ENCODE results near the gene OR51B5.
"Not testable (repeated sequence)": the region's sequence is repeated elsewhere in the genome, so short reads cannot be mapped to it uniquely, and the experiment has no call there.

The OR51B5 gene

DNA sequence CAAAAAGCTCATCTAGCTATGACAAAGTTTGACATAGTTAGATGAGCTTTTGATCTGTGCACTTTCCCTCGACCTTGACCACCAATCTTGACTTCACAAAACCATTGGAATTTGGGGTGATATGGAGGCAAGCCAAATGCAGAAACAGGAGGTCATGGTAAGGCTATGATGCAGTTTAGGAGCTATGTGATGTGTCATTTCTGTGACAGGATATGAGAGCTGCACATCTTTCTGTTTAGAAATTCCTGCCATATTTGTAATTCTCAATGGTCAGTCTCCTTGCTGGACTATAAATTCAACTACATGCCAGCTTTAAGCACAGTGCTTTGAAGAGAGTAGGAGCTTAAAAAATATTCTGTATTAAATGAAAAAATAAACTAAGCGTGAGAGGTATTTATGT is 20.9 kb upstream of the OR51B5 start:
- no peaks in the 10 kb centered on the region for H3K4me1 ChIP-seq (ENCODE audit: control insufficient read depth, insufficient read depth, low read length)
- no peaks in the 10 kb centered on the region for H3K9me3 ChIP-seq (ENCODE audit: control insufficient read depth in 2 of 2, low read length in 2 of 2)
- no peaks in the 10 kb centered on the region for H3K27me3 ChIP-seq (ENCODE audit: control insufficient read depth in 1 of 2, insufficient read depth in 2 of 2, low read length in 2 of 2)
- no peaks in the 10 kb centered on the region for H3K36me3 ChIP-seq (ENCODE audit: control insufficient read depth in 2 of 2, insufficient read depth in 2 of 2, low read length in 2 of 2)
- H3K9ac ChIP-seq (ENCODE audit: low read length in 2 of 2) = no peak overlapping the region
- no peak overlapping the region for H3K4me3 ChIP-seq (ENCODE audit: low read length in 2 of 2)
- H3K27ac ChIP-seq (ENCODE audit: low read length) = no peak overlapping the region

DNA sequence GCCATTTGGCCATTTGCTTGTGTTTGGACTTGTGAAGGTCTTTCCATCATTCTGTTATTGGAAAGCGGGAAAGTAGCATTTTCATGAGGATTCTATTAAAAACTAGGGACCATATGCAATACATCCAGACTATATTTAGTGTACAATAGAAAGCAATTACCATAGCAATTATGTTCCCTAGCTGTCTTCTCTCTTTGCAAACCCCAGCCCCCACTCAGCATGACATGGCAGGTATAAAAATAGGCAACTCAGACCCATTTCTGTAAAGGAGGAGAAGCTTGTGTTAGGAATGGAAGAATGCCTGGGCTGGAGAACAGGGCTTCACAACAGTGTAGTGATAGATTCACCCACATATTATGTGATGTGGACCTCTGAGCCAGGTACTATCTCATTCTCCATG is 20.4 kb upstream of the OR51B5 start:
- Histone ChIP-seq H3K27me3 (ENCODE audit: control insufficient read depth in 1 of 2, insufficient read depth in 2 of 2, low read length in 2 of 2) (no peaks in the 10 kb centered on the region), H3K4me3 (ENCODE audit: low read length in 2 of 2) (no peak overlapping the region), H3K9me3 (ENCODE audit: control insufficient read depth in 2 of 2, low read length in 2 of 2) (no peaks in the 10 kb centered on the region), H3K27ac (ENCODE audit: low read length) (no peak overlapping the region), H3K4me1 (ENCODE audit: control insufficient read depth, insufficient read depth, low read length) (no peaks in the 10 kb centered on the region), H3K9ac (ENCODE audit: low read length in 2 of 2) (no peak overlapping the region), H3K36me3 (ENCODE audit: control insufficient read depth in 2 of 2, insufficient read depth in 2 of 2, low read length in 2 of 2) (no peaks in the 10 kb centered on the region)

DNA sequence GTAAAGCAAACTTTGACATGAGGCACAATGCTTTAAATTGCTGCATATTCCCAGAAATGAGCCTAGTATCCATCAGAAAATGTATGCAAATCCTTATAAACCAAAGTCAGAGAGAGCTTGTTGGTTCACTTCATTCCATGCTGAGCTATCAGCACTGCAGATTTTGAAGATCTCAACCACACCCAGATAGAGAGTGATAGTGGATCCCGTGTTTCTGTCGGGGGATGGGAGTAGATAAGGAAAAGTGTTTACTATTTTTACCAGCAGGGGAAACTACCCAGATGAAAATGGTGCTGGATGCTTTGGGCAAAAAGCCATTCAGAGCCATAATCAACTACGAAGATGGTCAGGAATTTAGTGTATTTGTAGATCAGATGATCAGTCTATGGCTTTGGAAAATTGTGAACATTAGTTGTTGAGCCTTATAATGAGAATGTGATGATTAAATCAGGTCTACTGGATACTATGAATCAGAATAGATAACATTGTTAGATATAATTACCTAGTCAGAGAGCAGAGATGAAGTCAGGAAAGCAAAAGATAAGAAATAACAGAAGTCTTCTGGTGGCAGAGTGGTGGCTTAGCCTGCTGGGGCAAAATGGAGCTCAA is 18.8 kb upstream of the OR51B5 start:
- H3K9me3 ChIP-seq (ENCODE audit: control insufficient read depth in 2 of 2, low read length in 2 of 2) = no peaks in the 10 kb centered on the region
- no peak overlapping the region for H3K27ac ChIP-seq (ENCODE audit: low read length)
- H3K27me3 ChIP-seq (ENCODE audit: control insufficient read depth in 1 of 2, insufficient read depth in 2 of 2, low read length in 2 of 2) = no peaks in the 10 kb centered on the region
- no peak overlapping the region for H3K9ac ChIP-seq (ENCODE audit: low read length in 2 of 2)
- no peaks in the 10 kb centered on the region for H3K36me3 ChIP-seq (ENCODE audit: control insufficient read depth in 2 of 2, insufficient read depth in 2 of 2, low read length in 2 of 2)
- H3K4me3 ChIP-seq (ENCODE audit: low read length in 2 of 2) = no peak overlapping the region
- H3K4me1 ChIP-seq (ENCODE audit: control insufficient read depth, insufficient read depth, low read length) = no peaks in the 10 kb centered on the region

DNA sequence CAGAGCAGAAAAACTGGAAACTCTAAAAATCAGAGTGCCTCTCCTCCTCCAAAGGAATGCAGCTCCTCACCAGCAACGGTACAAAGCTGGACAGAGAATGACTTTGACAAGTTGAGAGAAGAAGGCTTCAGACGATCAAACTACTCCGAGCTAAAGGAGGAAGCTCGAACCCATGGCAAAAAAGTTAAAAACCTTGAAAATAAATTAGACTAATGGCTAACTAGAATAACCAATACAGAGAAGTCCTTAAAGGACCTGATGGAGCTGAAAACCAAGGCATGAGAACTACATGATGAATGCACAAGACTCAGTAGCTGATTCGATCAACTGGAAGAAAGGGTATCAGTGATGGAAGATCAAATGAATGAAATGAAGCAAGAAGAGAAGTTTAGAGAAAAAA is 12.7 kb upstream of the OR51B5 start:
- not testable (repeated sequence) for H3K4me3 ChIP-seq (ENCODE audit: low read length in 2 of 2); H3K9me3 ChIP-seq (ENCODE audit: control insufficient read depth in 2 of 2, low read length in 2 of 2); H3K27me3 ChIP-seq (ENCODE audit: control insufficient read depth in 1 of 2, insufficient read depth in 2 of 2, low read length in 2 of 2); H3K9ac ChIP-seq (ENCODE audit: low read length in 2 of 2); H3K4me1 ChIP-seq (ENCODE audit: control insufficient read depth, insufficient read depth, low read length); H3K27ac ChIP-seq (ENCODE audit: low read length); H3K36me3 ChIP-seq (ENCODE audit: control insufficient read depth in 2 of 2, insufficient read depth in 2 of 2, low read length in 2 of 2)

DNA sequence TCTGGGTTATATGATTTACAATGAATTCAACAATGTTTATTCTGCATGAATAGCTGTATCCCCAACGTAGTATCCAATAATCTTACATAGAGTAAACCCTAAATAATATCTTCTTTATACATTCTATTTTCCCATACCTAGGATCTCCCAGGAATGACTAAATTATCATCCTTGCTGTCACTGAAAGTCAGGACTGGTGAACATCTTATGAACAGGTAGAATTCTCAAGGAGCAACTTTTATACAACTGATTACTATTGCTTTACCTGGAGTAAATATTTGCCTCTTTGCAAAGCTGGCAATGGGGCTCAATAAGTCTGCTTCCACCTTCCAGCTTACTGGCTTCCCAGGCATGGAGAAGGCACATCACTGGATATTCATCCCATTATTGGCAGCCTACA is 7.9 kb upstream of the OR51B5 start, which contains the start of gene OR51B6:
Gene OR51B6 (plus strand): TSS at position 301 of the 400 bp plus-strand sequence. CDS start 0 bp downstream, at position 301.
- no peak within 1 kb of the TSS for H3K9ac ChIP-seq (ENCODE audit: low read length in 2 of 2)
- H3K36me3 ChIP-seq (ENCODE audit: control insufficient read depth in 2 of 2, insufficient read depth in 2 of 2, low read length in 2 of 2) = no peaks in the 10 kb centered on the region
- H3K27ac ChIP-seq (ENCODE audit: low read length) = no peak within 1 kb of the TSS
- no peak within 1 kb of the TSS for H3K4me3 ChIP-seq (ENCODE audit: low read length in 2 of 2)
- H3K27me3 ChIP-seq (ENCODE audit: control insufficient read depth in 1 of 2, insufficient read depth in 2 of 2, low read length in 2 of 2) = no peaks in the 10 kb centered on the region
- H3K4me1 ChIP-seq (ENCODE audit: control insufficient read depth, insufficient read depth, low read length) = no peaks in the 10 kb centered on the region
- H3K9me3 ChIP-seq (ENCODE audit: control insufficient read depth in 2 of 2, low read length in 2 of 2) = no peaks in the 10 kb centered on the region

DNA sequence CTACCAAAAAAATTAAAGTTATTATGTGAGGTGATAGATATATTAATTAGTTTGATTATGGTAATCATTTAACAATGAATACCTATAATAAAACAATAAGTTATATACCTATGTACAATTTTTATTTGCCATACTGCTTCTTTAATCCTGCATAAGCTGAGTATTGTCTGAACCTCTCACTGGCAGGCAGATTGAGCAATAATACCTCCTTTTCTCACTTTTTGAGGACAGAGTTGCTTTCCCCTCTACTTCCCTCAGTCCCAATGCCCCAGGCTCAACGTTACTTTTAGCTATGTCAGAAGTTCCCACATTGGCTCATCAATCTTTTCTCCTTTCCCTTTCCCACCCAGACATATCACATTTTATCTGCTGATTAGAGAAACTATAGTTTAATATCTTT is 6.2 kb upstream of the OR51B5 start:
- Histone ChIP-seq H3K9ac (ENCODE audit: low read length in 2 of 2) (no peak overlapping the region), H3K27ac (ENCODE audit: low read length) (no peak overlapping the region), H3K9me3 (ENCODE audit: control insufficient read depth in 2 of 2, low read length in 2 of 2) (no peaks in the 10 kb centered on the region), H3K27me3 (ENCODE audit: control insufficient read depth in 1 of 2, insufficient read depth in 2 of 2, low read length in 2 of 2) (no peaks in the 10 kb centered on the region), H3K4me1 (ENCODE audit: control insufficient read depth, insufficient read depth, low read length) (no peaks in the 10 kb centered on the region), H3K36me3 (ENCODE audit: control insufficient read depth in 2 of 2, insufficient read depth in 2 of 2, low read length in 2 of 2) (no peaks in the 10 kb centered on the region), H3K4me3 (ENCODE audit: low read length in 2 of 2) (no peak overlapping the region)

DNA sequence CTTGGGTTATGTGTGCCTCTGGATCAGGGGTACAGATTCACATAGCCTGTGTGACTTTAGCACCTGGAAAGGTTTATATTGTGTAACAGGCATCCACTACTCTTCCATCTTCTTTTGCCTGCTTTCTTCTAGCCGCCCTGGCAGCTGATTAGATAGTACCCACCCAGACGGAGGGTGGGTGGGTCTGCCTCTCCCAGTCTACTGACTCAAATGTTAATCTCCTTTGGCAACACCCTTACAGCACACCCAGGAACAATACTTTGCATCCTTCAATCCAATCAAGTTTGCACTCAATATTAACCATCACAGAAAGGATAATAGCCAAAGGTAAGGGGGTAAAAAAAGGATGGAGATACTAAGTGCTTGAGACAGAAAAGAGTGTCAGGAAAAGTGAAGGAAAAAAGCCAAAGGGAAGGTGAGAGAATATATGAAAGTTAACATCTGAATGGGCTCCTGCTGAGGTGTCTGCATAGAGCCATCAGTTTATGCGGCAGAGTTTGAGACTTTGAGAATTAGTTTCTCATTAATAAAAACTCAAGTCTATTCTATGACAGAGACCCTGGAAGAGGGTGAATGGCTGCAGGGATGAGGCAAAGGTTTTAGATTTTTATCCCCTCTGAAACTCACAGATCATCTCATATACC is 5.3 kb upstream of the OR51B5 start:
- Histone ChIP-seq H3K36me3 (ENCODE audit: control insufficient read depth in 2 of 2, insufficient read depth in 2 of 2, low read length in 2 of 2) (no peaks in the 10 kb centered on the region), H3K9me3 (ENCODE audit: control insufficient read depth in 2 of 2, low read length in 2 of 2) (no peaks in the 10 kb centered on the region), H3K4me3 (ENCODE audit: low read length in 2 of 2) (no peak overlapping the region), H3K27me3 (ENCODE audit: control insufficient read depth in 1 of 2, insufficient read depth in 2 of 2, low read length in 2 of 2) (no peaks in the 10 kb centered on the region), H3K4me1 (ENCODE audit: control insufficient read depth, insufficient read depth, low read length) (no peaks in the 10 kb centered on the region), H3K27ac (ENCODE audit: low read length) (no peak overlapping the region), H3K9ac (ENCODE audit: low read length in 2 of 2) (no peak overlapping the region)

DNA sequence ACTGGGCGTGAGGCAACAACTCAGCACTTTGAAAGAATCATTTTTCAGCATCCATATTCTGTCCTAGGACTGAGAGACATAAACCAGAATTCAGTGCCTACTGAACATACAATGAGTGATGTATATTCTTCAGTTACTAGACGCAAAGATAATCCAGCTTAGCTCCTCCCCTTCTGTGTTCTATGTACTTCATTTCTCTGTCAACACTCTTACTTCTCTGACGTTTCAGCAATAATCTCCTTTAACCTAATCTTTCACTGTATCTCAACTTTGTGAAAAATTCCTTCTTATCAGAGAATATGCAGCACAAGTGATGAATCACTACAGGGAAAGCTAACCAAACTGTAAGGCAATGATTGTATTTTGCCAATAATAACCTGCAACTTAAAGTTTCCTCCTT is 2.5 kb upstream of the OR51B5 start:
- Histone ChIP-seq H3K27ac (ENCODE audit: low read length) (no peak overlapping the region), H3K4me1 (ENCODE audit: control insufficient read depth, insufficient read depth, low read length) (no peaks in the 10 kb centered on the region), H3K27me3 (ENCODE audit: control insufficient read depth in 1 of 2, insufficient read depth in 2 of 2, low read length in 2 of 2) (no peaks in the 10 kb centered on the region), H3K9ac (ENCODE audit: low read length in 2 of 2) (no peak overlapping the region), H3K9me3 (ENCODE audit: control insufficient read depth in 2 of 2, low read length in 2 of 2) (no peaks in the 10 kb centered on the region), H3K4me3 (ENCODE audit: low read length in 2 of 2) (no peak overlapping the region), H3K36me3 (ENCODE audit: control insufficient read depth in 2 of 2, insufficient read depth in 2 of 2, low read length in 2 of 2) (no peaks in the 10 kb centered on the region)

DNA sequence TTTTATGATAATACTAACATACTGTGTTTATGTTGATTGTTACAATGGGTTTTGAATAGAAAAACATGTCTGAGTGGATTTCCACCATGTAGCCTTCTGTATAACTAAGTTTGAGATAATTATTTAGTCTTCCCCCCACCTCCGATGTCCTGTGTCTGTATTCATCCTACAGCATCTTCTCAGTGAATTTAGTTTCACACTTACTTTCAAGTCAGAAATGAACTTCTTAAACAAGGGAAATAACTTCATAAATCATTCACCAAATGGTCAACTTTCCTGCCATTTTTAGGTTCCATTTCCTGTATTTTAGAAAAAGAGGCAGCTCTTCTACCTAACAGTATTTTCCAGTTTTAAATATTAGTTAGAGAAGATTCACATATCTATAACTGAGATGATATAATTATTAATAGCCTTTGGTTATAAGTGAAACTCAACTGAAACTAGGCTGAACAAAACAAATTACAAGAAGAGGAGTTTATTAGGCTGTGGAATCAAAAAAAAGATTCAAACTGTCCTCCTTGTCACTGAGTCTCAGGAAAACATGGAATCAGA is 3.5 kb downstream of the OR51B5 start:
- Histone ChIP-seq H3K27me3 (ENCODE audit: control insufficient read depth in 1 of 2, insufficient read depth in 2 of 2, low read length in 2 of 2) (no peaks in the 10 kb centered on the region), H3K4me3 (ENCODE audit: low read length in 2 of 2) (no peak overlapping the region)

DNA sequence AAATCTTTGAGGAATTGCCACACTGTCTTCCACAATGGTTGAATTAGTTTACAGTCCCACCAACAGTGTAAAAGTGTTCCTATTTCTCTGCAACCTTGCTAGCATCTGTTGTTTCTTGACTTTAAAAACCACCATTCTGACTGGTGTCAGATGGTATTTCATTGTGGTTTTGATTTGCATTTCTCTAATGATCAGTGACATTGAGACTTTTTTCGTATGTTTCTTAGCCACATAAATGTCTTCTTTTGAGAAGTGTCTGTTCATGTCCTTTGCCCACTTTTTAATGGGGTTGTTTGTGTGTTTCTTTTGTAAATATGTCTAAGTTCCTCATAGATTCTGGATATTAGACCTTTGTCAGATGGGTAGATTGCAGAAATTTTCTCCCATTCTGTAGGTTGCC is 6.1 kb downstream of the OR51B5 start:
- H3K27me3 ChIP-seq (ENCODE audit: control insufficient read depth in 1 of 2, insufficient read depth in 2 of 2, low read length in 2 of 2); H3K4me1 ChIP-seq (ENCODE audit: control insufficient read depth, insufficient read depth, low read length); H3K36me3 ChIP-seq (ENCODE audit: control insufficient read depth in 2 of 2, insufficient read depth in 2 of 2, low read length in 2 of 2); H3K4me3 ChIP-seq (ENCODE audit: low read length in 2 of 2); H3K9me3 ChIP-seq (ENCODE audit: control insufficient read depth in 2 of 2, low read length in 2 of 2); H3K27ac ChIP-seq (ENCODE audit: low read length); H3K9ac ChIP-seq (ENCODE audit: low read length in 2 of 2): not testable (repeated sequence)

More for the DNA sequence above, 3.5 kb downstream of the OR51B5 start:
- Histone ChIP-seq H3K4me1 (ENCODE audit: control insufficient read depth, insufficient read depth, low read length) (no peaks in the 10 kb centered on the region), H3K9me3 (ENCODE audit: control insufficient read depth in 2 of 2, low read length in 2 of 2) (no peaks in the 10 kb centered on the region), H3K9ac (ENCODE audit: low read length in 2 of 2) (no peak overlapping the region), H3K36me3 (ENCODE audit: control insufficient read depth in 2 of 2, insufficient read depth in 2 of 2, low read length in 2 of 2) (no peaks in the 10 kb centered on the region), H3K27ac (ENCODE audit: low read length) (no peak overlapping the region)

DNA sequence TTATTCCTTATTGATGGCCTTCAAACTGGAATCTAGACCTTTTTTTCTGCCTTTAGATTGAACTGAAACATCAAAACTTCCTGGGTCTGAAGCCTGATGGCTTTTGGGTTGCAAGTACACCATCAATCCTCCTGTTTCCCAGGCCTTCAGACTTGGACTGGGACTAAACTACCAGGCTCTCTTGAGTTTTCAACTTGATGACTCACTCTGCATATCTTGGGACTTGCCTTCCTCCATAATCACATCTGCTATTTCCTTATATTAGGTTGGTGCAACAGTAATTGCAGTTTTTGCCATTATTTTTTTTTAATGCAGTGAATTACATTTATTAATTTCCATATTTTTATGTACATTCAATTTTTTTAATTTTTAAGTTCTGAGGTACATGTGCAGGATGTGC is 7.0 kb downstream of the OR51B5 start:
- Histone ChIP-seq H3K27me3 (ENCODE audit: control insufficient read depth in 1 of 2, insufficient read depth in 2 of 2, low read length in 2 of 2) (no peaks in the 10 kb centered on the region), H3K4me1 (ENCODE audit: control insufficient read depth, insufficient read depth, low read length) (no peaks in the 10 kb centered on the region)

More for the DNA sequence above, 7.0 kb downstream of the OR51B5 start:
- Histone ChIP-seq H3K9ac (ENCODE audit: low read length in 2 of 2) (no peak overlapping the region), H3K27ac (ENCODE audit: low read length) (no peak overlapping the region), H3K36me3 (ENCODE audit: control insufficient read depth in 2 of 2, insufficient read depth in 2 of 2, low read length in 2 of 2) (no peaks in the 10 kb centered on the region), H3K4me3 (ENCODE audit: low read length in 2 of 2) (no peak overlapping the region), H3K9me3 (ENCODE audit: control insufficient read depth in 2 of 2, low read length in 2 of 2) (no peaks in the 10 kb centered on the region)
